Epithelial cell of prostate (primary cell): ENCODE data around the gene ARHGAP26.

Experiments
- DNase-seq: peaks from one replicate; pipeline ENCODE4 v3.0.0-alpha.2; 2011; ENCODE audit warnings: low read depth, low spot score
- H3K27ac ChIP-seq: fragments of 450-650 bp; 2 replicates; pipeline ENCODE4 v1.5.1; 2017; ENCODE audit warnings: mild to moderate bottlenecking

Gene ARHGAP26

GRCh38 chr5:142865631-142866030 lies 95.5 kb downstream of the ARHGAP26 start:
- no peak for DNase-seq
- H3K27ac ChIP-seq: no peak overlapping the region

DNA sequence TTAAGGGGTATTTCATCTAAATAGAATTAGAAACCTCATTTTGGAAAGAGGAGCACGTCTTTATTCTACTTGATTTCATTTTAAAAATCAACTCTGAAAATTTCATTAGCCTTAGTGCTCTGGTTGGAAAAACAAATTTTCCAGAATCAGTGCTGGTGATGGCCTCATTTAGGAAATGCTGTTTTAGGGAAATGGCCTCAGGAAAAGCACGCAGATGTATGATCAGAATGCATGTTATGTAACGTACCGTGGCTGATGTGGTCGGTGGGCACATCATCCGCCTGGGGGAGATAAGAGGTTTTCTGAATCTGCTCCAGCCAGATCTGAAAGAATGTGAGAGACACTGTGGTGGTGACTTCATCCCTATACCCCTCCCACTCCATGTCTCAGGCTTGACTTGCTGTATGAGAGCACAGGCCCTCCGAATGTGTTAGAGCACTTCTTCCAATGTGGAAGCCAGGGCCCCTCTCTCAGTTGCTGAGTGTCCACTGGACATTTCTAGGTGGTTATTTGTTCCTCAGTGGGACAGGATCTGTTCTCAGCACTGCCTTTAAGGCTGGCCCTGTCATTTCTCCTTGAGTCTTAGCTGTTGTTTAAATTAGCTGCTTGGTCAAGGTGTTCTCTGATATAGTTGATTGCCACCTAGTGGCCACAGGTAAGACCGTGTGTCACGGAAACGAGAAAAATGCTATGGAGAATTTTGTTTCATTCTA lies 96.5 kb downstream of the ARHGAP26 start:
- H3K27ac ChIP-seq: no peak overlapping the region
- peak; percentile 43 for DNase-seq

GRCh38 chr5:142869886-142870285 lies 99.7 kb downstream of the ARHGAP26 start:
- DNase-seq: no peak

DNA sequence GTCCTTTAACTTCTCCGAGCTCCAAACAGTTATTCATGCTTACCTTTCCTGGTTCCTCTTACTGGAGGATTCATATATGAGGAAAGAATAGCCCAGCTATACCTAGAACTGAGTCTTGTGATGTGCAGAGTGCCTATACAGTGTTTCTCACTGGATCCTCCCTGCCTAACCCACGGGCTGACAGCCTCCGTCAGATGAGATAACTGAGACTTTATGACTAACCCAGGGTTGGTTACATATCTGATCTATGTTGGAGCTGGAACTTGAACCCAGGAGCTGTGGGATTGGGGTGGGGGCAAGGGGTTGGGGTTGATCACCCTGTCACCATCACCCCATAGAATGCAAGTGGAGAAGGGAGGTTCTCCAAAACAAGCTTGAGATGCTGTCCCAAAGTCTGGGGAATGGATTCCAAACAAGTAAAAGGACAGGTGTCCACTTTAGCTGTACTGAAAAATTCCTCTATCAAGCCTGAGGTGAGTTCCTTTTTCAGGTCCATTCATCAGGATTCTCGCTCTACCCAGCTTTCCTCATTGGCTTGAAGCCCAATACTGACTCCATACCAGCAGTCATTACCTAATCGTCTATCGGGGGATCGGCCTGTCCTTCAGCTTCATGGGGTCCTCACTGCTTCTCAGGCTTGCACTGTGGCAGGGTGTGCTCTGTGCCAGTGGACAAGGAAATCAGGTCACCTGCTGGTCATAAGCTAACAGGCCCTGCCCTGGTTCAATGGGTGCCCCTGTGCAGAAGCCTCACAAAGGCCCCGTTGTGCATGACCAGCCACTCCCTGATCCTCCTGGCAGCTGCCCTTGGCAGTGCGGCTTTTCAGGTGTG lies 100.6 kb downstream of the ARHGAP26 start:
- no peak for DNase-seq
- H3K27ac ChIP-seq: peak overlapping the region; percentile 28

More at GRCh38 chr5:142869886-142870285, 99.7 kb downstream of the ARHGAP26 start:
- H3K27ac ChIP-seq: no peak overlapping the region

DNA sequence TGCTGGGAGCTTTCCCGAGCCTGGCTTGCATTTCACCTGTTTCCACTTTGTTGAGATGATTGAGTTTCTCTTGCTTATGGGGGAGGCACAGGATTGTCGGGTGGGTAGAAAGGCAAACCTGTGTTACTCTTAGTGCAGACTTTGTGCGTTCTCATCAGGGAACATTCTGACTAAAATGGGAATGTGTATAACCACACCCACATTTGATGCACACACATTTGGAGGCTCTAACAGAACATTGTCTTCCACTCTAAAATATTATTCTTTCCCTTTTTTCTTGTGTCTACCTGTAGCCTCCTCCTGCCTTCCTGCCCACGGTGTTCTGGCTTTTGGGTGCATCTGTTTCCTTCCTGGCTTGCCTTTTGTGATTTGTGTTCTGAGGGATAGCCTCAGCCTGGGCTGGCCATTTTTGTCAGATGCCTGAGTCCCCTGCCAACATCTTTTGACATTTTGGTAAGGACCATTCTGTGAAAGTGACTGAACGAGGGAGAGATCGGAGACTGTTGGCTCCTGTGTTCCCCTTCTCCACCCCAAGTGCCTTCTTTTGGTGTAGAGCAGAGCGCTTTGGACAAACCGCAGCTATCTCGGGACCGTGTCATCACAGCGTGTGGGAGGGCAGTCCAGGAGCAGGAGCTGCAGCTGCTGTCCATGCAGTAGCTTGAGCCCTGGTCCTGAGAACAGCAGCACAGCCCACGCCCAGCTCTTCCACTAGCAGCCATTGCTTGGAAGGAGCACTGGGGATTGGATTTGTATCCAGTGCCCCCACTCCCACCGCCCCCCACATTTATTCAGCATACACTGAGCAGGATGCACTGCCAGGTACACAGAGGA lies 101.4 kb downstream of the ARHGAP26 start:
- no peak for DNase-seq
- H3K27ac ChIP-seq: peak overlapping the region; percentile 28

DNA sequence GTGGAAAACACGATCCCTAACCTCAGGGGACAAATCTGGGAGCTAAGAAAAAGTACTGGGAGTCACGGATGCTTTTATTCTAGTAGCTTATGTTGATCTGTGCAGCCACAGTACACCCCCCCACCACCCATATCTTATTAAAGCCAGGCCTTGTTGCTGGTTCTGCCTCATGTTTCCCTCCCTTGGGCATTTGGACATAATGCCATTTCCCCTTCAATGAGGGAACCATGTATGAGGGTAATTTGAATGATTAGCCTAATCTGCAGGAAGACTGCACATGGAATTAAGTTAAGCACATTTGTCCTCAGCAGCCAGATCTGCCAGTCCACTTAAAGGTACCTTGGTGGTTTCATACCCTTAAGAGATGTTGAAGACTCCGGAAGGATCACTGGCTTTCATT lies 102.0 kb downstream of the ARHGAP26 start:
- no peak for DNase-seq
- no peak overlapping the region for H3K27ac ChIP-seq

DNA sequence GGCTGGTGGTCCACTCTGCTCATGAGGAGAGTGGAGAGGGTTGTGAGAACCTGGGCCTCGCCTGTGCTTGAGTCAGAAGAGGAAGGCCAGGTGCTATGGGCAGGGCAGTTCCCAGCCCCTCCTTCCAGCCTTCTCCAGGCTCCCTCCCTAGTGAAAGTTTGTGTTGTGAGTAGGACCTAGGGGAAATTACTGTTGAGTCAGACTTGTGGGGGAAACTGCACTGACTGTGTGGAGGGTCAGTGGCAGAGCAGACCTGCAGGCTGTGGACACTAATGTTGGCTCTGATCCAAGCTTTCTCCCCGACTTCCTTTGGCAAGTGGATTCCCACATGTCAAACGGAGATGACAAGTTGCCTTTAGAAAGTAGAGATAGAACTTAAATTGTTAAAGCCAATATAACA lies 102.6 kb downstream of the ARHGAP26 start:
- peak; percentile 55 for DNase-seq
- H3K27ac ChIP-seq: peak overlapping the region; percentile 5

DNA sequence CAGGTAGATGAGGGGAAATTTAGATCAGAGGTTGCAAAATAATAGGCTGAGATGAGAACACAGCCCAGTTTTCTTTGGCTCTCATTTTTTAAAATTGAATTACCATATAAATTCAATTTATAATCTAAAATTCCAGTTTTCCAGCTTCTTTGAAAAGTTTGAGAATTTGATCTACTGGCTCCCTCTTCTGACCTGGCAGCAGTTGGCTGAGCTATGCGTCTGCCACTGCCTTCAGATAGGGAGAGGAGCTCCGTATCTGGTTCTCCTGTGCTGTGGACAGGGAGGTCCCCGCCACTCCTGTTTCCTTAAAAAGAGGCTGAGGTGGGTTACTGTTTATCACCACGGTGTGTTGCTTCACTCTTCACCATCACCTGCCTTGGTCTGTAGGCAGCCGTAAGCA lies 103.7 kb downstream of the ARHGAP26 start:
- H3K27ac ChIP-seq: no peak overlapping the region
- no peak for DNase-seq

GRCh38 chr5:142874540-142874939 lies 104.4 kb downstream of the ARHGAP26 start:
- peak overlapping the region; percentile 30 for H3K27ac ChIP-seq
- no peak for DNase-seq

GRCh38 chr5:142875936-142876335 lies 105.8 kb downstream of the ARHGAP26 start:
- no peak for DNase-seq
- H3K27ac ChIP-seq: no peak overlapping the region

DNA sequence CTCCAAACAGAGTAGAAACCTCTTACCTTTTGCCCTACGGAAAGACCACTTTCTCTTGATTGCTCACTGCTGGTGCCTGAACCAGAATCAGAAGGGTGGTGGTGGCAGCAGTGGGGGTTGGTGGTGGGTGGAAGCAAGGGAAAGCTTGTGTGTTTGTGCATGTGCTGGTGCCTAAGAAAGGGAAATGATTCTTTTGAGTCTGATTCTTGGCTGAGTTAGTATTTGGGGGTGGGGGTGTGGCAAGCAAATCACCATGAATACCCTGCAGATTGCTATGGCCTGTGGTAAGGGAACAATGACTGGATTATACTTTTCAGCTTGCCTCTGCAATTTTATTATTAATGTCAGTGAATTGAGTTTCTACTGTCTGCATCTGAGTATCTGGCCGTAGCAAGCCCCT lies 106.6 kb downstream of the ARHGAP26 start:
- DNase-seq: no peak
- no peak overlapping the region for H3K27ac ChIP-seq

GRCh38 chr5:142878111-142878510 lies 107.9 kb downstream of the ARHGAP26 start:
- no peak for DNase-seq
- H3K27ac ChIP-seq: no peak overlapping the region

- DNase-seq: no peak
- no peak overlapping the region for H3K27ac ChIP-seq
Observed at GRCh38 chr5:142878638-142879037, 108.5 kb downstream of the ARHGAP26 start.

GRCh38 chr5:142881076-142881783 lies 111.1 kb downstream of the ARHGAP26 start:
- no peak overlapping the region for H3K27ac ChIP-seq
- DNase-seq: no peak

- no peak overlapping the region for H3K27ac ChIP-seq
- no peak for DNase-seq
Observed at GRCh38 chr5:142881784-142882126, 111.6 kb downstream of the ARHGAP26 start.

DNA sequence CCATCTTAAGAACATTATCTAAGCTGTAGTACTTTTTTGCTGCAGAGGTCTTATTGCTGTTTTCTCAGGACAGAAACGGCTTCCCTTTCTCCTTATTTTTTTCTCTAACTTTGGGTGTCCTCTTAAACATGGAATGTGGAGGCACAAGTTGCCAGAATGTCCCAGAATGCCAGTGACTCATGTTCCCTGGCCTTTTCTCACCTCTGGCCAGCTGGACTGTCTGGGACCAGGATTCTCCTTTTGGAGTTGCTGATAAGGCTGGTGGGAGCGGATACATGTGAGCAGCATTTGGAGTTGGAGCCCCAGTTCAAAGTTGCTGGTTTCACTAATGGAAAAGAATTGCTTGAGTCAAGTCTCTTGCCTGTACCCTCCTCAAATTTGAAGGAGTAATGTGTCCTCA lies 112.8 kb downstream of the ARHGAP26 start:
- DNase-seq: no peak
- no peak overlapping the region for H3K27ac ChIP-seq

- H3K27ac ChIP-seq: no peak overlapping the region
- no peak for DNase-seq
Observed at GRCh38 chr5:142883438-142883837, 113.3 kb downstream of the ARHGAP26 start.

DNA sequence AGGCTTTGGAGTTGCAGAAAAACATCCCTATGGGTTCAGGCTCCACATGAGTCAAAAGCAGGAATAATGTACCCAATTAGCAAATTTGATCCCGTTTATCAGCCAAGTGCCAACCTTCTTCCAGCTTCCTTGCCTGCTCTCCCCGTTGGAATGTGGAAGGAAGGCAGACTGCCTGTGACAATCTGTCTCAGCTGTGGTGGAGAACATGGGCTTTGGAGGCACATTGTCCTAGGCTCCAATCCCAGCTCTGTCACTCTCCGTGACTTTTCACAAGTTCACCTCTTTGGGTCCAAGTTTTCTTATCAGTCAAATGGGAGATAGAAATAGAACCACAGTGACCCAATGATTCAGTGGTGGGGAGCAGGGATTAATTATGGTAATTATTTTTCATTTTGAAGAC lies 113.9 kb downstream of the ARHGAP26 start:
- H3K27ac ChIP-seq: no peak overlapping the region
- no peak for DNase-seq

DNA sequence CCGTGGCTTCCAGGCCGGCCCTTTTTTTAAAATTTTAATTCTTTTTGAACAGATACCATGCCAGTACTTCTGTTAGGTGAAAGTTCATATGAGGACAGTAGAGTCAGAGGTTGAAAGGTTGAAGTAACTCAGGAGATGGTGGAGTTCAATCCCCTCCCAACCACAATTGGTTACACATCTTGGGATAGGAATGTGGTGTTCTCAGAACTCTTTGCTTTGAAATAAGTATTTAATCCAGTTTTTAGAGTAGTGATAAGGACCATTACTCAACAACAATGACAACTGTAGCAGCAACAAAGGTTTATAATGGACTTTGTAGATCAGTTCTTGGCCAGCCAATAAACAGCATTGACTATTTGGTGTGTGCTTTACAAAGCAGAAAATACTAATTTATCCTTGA lies 116.0 kb downstream of the ARHGAP26 start:
- H3K27ac ChIP-seq: no peak overlapping the region
- DNase-seq: no peak

DNA sequence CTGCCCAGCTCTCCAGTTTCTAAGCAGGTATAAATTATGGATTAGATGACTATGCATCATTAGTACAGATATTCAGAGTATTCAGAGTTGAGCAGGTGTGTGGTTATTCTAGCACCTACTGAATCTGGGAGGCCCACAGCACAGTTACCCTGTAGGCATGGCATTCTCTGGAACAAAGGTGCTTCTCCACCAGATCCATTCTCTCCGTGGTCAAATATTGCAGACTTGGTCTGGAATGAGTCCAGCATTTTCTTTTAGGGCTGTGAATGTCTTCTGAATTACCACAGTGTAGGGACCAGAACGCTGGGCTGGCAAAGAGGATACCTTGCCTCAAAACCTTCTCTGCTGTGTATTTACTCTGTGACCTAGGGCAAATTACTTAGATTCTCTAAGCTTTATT lies 116.8 kb downstream of the ARHGAP26 start:
- H3K27ac ChIP-seq: no peak overlapping the region
- DNase-seq: no peak
